Measurements from ENCODE around the gene GLCE.

Gene GLCE

GRCh38 chr15:69311319-69311721, 150.9 kb downstream of the GLCE start:
- DNase-seq (ENCODE audit: insufficient read length, low spot score) (no peak), FAIRE-seq (no peak)
- no peak for TF ChIP-seq CTCF (IDR thresholded peaks at IDR 0.05; ENCODE audit: insufficient read depth, missing control alignments)

- FAIRE-seq, result no peak
- no peak for TF ChIP-seq CTCF (IDR thresholded peaks at IDR 0.05; ENCODE audit: insufficient read depth, missing control alignments)
Measured at GRCh38 chr15:69313432-69314000, 153.1 kb downstream of the GLCE start.

GRCh38 chr15:69314131-69314530, 153.7 kb downstream of the GLCE start:
- FAIRE-seq, result no peak
- no peak for TF ChIP-seq CTCF (IDR thresholded peaks at IDR 0.05; ENCODE audit: insufficient read depth, missing control alignments)
- DNase-seq (ENCODE audit: insufficient read length, low spot score), result no peak

More at GRCh38 chr15:69313432-69314000, 153.1 kb downstream of the GLCE start:
- DNase-seq (ENCODE audit: insufficient read length, low spot score), result no peak

GRCh38 chr15:69314736-69315135, 154.3 kb downstream of the GLCE start:
- FAIRE-seq, result no peak
- no peak for TF ChIP-seq CTCF (IDR thresholded peaks at IDR 0.05; ENCODE audit: insufficient read depth, missing control alignments)
- DNase-seq (ENCODE audit: insufficient read length, low spot score), result no peak

GRCh38 chr15:69315402-69316110, 155.1 kb downstream of the GLCE start:
- DNase-seq (ENCODE audit: insufficient read length, low spot score) (no peak), FAIRE-seq (no peak)
- TF ChIP-seq CTCF (IDR thresholded peaks at IDR 0.05; ENCODE audit: insufficient read depth, missing control alignments), result no peak

- no peak for FAIRE-seq
- no peak for DNase-seq (ENCODE audit: insufficient read length, low spot score)
- no peak for TF ChIP-seq CTCF (IDR thresholded peaks at IDR 0.05; ENCODE audit: insufficient read depth, missing control alignments)
Measured at GRCh38 chr15:69316291-69316690, 155.9 kb downstream of the GLCE start.

GRCh38 chr15:69317392-69317841, 157.0 kb downstream of the GLCE start:
- FAIRE-seq (no peak), DNase-seq (ENCODE audit: insufficient read length, low spot score) (no peak)
- no peak for TF ChIP-seq CTCF (IDR thresholded peaks at IDR 0.05; ENCODE audit: insufficient read depth, missing control alignments)
